Endothelial cell of umbilical vein (primary cell): ENCODE results near the gene RGS6. TPM values are rescaled to one million over a fixed set of nuclear protein-coding genes. Genes with fewer than 3 reads are reported as not detected.

Source experiments
- BruUV-seq: library from RNA; stranded (reverse); fragments of 400-500 nt; replicated peaks from 2 replicates; lab custom pipeline; 2021; lab: Mats Ljungman, UMichigan
- CTCF ChIA-PET: fragments of 300-600, 350-600 bp; sonication (Branson Sonifier 250); formaldehyde crosslinking; loops from one replicate; lab custom pipeline; 2021; ENCODE audit warnings: antibody characterized with exemption, inconsistent platforms; lab: Charles Lee
- POLR2A ChIA-PET: fragments of 300-600, 350-600 bp; sonication (Branson Sonifier 250); formaldehyde crosslinking; loops from one replicate; lab custom pipeline; 2021; ENCODE audit warnings: antibody characterized with exemption, inconsistent platforms; lab: Charles Lee
- DNase-seq: peaks from one replicate; pipeline ENCODE4 v3.0.0-alpha.2; 2011; ENCODE audit warnings: low read depth, low spot score
- FAIRE-seq: peaks from 2 replicates; lab custom pipeline; 2011; peaks lifted over from hg19 to GRCh38; lab: Jason Lieb, UNC
- H2AFZ ChIP-seq: 2 replicates; pipeline ENCODE4 v1.6.0; 2012; ENCODE audit warnings: low read depth, low read length, control low read depth, inconsistent platforms
- H3K27ac ChIP-seq: 2 replicates; pipeline ENCODE4 v1.5.1; 2011; ENCODE audit warnings: low read depth, mild to moderate bottlenecking, control low read depth, low read length, moderate library complexity; ENCODE audit not compliant: insufficient read depth
- H3K27me3 ChIP-seq, 2 experiments: 2 replicates each; pipeline versions ENCODE4 v1.6.0 to v1.6.1; 2011; ENCODE audit warnings: low read length in 2 of 2, mixed read lengths in 1 of 2; ENCODE audit not compliant: control insufficient read depth in 2 of 2, insufficient read depth in 2 of 2
- H3K36me3 ChIP-seq, 2 experiments: 2 replicates in 1 of 2; 3 replicates in 1 of 2; pipeline ENCODE4 v1.5.1; 2011; ENCODE audit warnings: low read length in 2 of 2, mild to moderate bottlenecking in 1 of 2, moderate library complexity in 1 of 2; ENCODE audit not compliant: control insufficient read depth in 2 of 2, insufficient read depth in 2 of 2; ENCODE audit errors: extremely low read depth in 1 of 2
- H3K4me1 ChIP-seq: 3 replicates; pipeline ENCODE4 v1.5.1; 2011; ENCODE audit warnings: mild to moderate bottlenecking, low read length; ENCODE audit not compliant: control insufficient read depth, insufficient read depth; ENCODE audit errors: extremely low read depth
- H3K4me2 ChIP-seq: 2 replicates; pipeline ENCODE4 v1.6.1; 2011; ENCODE audit warnings: low read length, control low read depth, mixed read lengths; ENCODE audit not compliant: insufficient read depth
- H3K4me3 ChIP-seq, 3 experiments: fragments of 200-600 bp in 1 of 3; sonication (generic), shearing (Covaris generic) in 1 of 3; replicated peaks in 1 of 3; 2 replicates each; pipeline ENCODE4 v1.5.1; 2011 to 2016; ENCODE audit warnings: control low read depth in 3 of 3, low read length in 3 of 3, mild to moderate bottlenecking in 2 of 3, inconsistent platforms in 1 of 3, low read depth in 1 of 3, moderate library complexity in 1 of 3; ENCODE audit not compliant: insufficient read depth in 1 of 3
- H3K79me2 ChIP-seq: 2 replicates; pipeline ENCODE4 v1.6.0; 2012; ENCODE audit warnings: low read length, inconsistent platforms; ENCODE audit not compliant: control insufficient read depth, insufficient read depth
- H3K9ac ChIP-seq: replicated peaks from 2 replicates; pipeline ENCODE3; 2011; ENCODE audit warnings: low read length, control low read depth; ENCODE audit not compliant: insufficient read depth; ENCODE audit errors: extremely low read depth
- H3K9me1 ChIP-seq: replicated peaks from 3 replicates; pipeline ENCODE4 v1.6.0; 2011; ENCODE audit warnings: mild to moderate bottlenecking, low read length; ENCODE audit not compliant: control insufficient read depth, insufficient read depth; ENCODE audit errors: extremely low read depth
- H3K9me3 ChIP-seq: replicated peaks from 2 replicates; pipeline ENCODE4 v1.5.1; 2012; ENCODE audit warnings: low read length, inconsistent platforms; ENCODE audit not compliant: control insufficient read depth, insufficient read depth
- H4K20me1 ChIP-seq: replicated peaks from 2 replicates; pipeline ENCODE3; 2011; ENCODE audit warnings: mild to moderate bottlenecking, low read length; ENCODE audit not compliant: control insufficient read depth, insufficient read depth; ENCODE audit errors: extremely low read depth
- CTCF ChIP-seq, 2 donors: IDR thresholded peaks; 1 replicate in 1 of 2; 2 replicates in 1 of 2; pipeline ENCODE4 v1.5.1; 2011; ENCODE audit warnings: low read length in 2 of 2, mild to moderate bottlenecking in 2 of 2, moderate library complexity in 2 of 2, control low read depth in 1 of 2, inconsistent platforms in 1 of 2, low read depth in 1 of 2; ENCODE audit not compliant: insufficient read depth in 1 of 2; ENCODE audit errors: extremely low read depth in 1 of 2
- EZH2 ChIP-seq: IDR thresholded peaks from 2 replicates; pipeline ENCODE4 v1.6.1; 2012; ENCODE audit warnings: borderline replicate concordance, low read depth, mild to moderate bottlenecking, moderate library complexity, low read length, inconsistent platforms; ENCODE audit not compliant: severe bottlenecking
- FOS ChIP-seq: IDR thresholded peaks from 2 replicates; pipeline ENCODE4 v1.6.1; 2011; ENCODE audit warnings: mild to moderate bottlenecking, low read length, moderate library complexity, borderline replicate concordance; ENCODE audit not compliant: insufficient read depth
- GATA2 ChIP-seq: IDR thresholded peaks from 2 replicates; pipeline ENCODE4 v1.7.0; 2011; ENCODE audit warnings: low read depth, mild to moderate bottlenecking, moderate library complexity, mixed read lengths, low read length; ENCODE audit not compliant: insufficient read length, insufficient read depth
- JUN ChIP-seq: IDR thresholded peaks from 2 replicates; pipeline ENCODE4 v1.6.1; 2011; ENCODE audit warnings: borderline replicate concordance, low read depth; ENCODE audit not compliant: insufficient read length, insufficient read depth
- MAX ChIP-seq: IDR thresholded peaks from 2 replicates; pipeline ENCODE4 v1.6.1; 2011; ENCODE audit not compliant: insufficient read depth, insufficient read length
- MYC ChIP-seq: IDR thresholded peaks from one replicate; pipeline ENCODE4 v1.6.1; 2011; ENCODE audit warnings: mild to moderate bottlenecking, low read depth, low read length
- POLR2A ChIP-seq: IDR thresholded peaks from 2 replicates; pipeline ENCODE4 v1.6.1; 2012; ENCODE audit warnings: low read depth, mild to moderate bottlenecking, control low read depth, low read length
- dilution Hi-C: fragments of 300-500 bp; cut with MboI; formaldehyde crosslinking; loops from one replicate; pipeline ENCODE4 v1.15.0; 2019; ENCODE audit warnings: low sequenced_read_pairs; ENCODE audit not compliant: extremely low pct_ligation_motif_present
- intact Hi-C: fragments of 100-400 bp; cut with micrococcal nuclease; formaldehyde crosslinking; loops from one replicate; pipeline ENCODE4 v1.10.0; 2022
- polyA plus RNA-seq, 4 experiments: library from polyadenylated mRNA; depleted of rRNA in 3 of 4; stranded (reverse) in 3 of 4; unstranded in 1 of 4; fragments of >200 nt; gene quantifications; 2 replicates each; pipeline versions ENCODE4 v1.2.1 to v1.2.3, GENCODE V29; 2011 to 2012; ENCODE audit warnings: missing spikeins in 1 of 4
- total RNA-seq: library from RNA; stranded (reverse); gene quantifications from 2 replicates; pipeline ENCODE4 v1.2.3, GENCODE V29; 2021

The RGS6 gene
- total and polyA plus RNA-seq, 2 donors (not counting 3 experiments of a cell fraction or from before 2014, with no cell fraction given), result not detected

- FAIRE-seq, result no peak
- POLR2A ChIA-PET, result no interaction called here
- BruUV-seq, result no TSS peak
Observed at GRCh38 chr14:71907793-71908515, 24.3 kb upstream of the RGS6 start.

More at GRCh38 chr14:71907793-71908515, 24.3 kb upstream of the RGS6 start:
- Histone ChIP-seq H3K27me3 (no peaks in the 10 kb centered on the region), H3K9ac (no peak overlapping the region), H3K79me2 (no peaks in the 10 kb centered on the region), H4K20me1 (no peaks in the 10 kb centered on the region), H3K9me3 (no peaks in the 10 kb centered on the region), H2AFZ (no peak overlapping the region), H3K4me2 (no peak overlapping the region), H3K9me1 (no peaks in the 10 kb centered on the region), H3K27ac (no peak overlapping the region), H3K4me3 (no peak overlapping the region), H3K4me1 (no peaks in the 10 kb centered on the region), H3K36me3 (no peaks in the 10 kb centered on the region)
- TF ChIP-seq MYC (no peak), MAX (no peak), CTCF (IDR thresholded peaks at IDR 0.05; ENCODE audit: extremely low read depth in 1 of 2, insufficient read depth in 1 of 2, low read depth in 1 of 2, low read length in 2 of 2) (no peak), FOS (no peak), EZH2 (no peak), JUN (no peak), GATA2 (no peak), POLR2A (no peak)
- dilution Hi-C loops (no loop called here), intact Hi-C loops (no loop called here)
- CTCF ChIA-PET, result no interaction called here
- no peak for DNase-seq
